OCI-M2 (cell line): ENCODE data around the gene MAML3.
"Not testable (repeated sequence)": the region's sequence is repeated elsewhere in the genome, so short reads cannot be mapped to it uniquely, and the experiment has no call there.

Source experiments
- DNase-seq: peaks from one replicate; lab custom pipeline; 2025; ENCODE audit not compliant: unreplicated experiment; lab: John Stamatoyannopoulos, UW

Gene MAML3

GRCh38 chr4:139969635-139970266, 184.2 kb downstream of the MAML3 start:
- DNase-seq: no peak

GRCh38 chr4:139968831-139969230, 185.2 kb downstream of the MAML3 start:
- DNase-seq: no peak

- no peak for DNase-seq
Measured at GRCh38 chr4:139966383-139966782, 187.6 kb downstream of the MAML3 start.

- DNase-seq: no peak
Measured at GRCh38 chr4:139965789-139966188, 188.2 kb downstream of the MAML3 start.

GRCh38 chr4:139963708-139964107, 190.3 kb downstream of the MAML3 start:
- no peak for DNase-seq

- DNase-seq: no peak
Measured at GRCh38 chr4:139962130-139962684, 191.8 kb downstream of the MAML3 start.

- no peak for DNase-seq
Measured at GRCh38 chr4:139961344-139961946, 192.5 kb downstream of the MAML3 start.

- DNase-seq: no peak
Measured at GRCh38 chr4:139959396-139959795, 194.6 kb downstream of the MAML3 start.

GRCh38 chr4:139958739-139959098, 195.3 kb downstream of the MAML3 start:
- DNase-seq: no peak

- DNase-seq: no peak
Measured at GRCh38 chr4:139957986-139958738, 195.8 kb downstream of the MAML3 start.

GRCh38 chr4:139957065-139957464, 196.9 kb downstream of the MAML3 start:
- DNase-seq: no peak

GRCh38 chr4:139956507-139957017, 197.4 kb downstream of the MAML3 start:
- DNase-seq: no peak

- no peak for DNase-seq
Measured at GRCh38 chr4:139955600-139955999, 198.4 kb downstream of the MAML3 start.

GRCh38 chr4:139954512-139954911, 199.5 kb downstream of the MAML3 start:
- no peak for DNase-seq

GRCh38 chr4:139951021-139951420, 203.0 kb downstream of the MAML3 start:
- DNase-seq: no peak

GRCh38 chr4:139950568-139950967, 203.4 kb downstream of the MAML3 start:
- DNase-seq: no peak

GRCh38 chr4:139944916-139945315, 209.1 kb downstream of the MAML3 start:
- not testable (repeated sequence) for DNase-seq

GRCh38 chr4:139943277-139943676, 210.7 kb downstream of the MAML3 start:
- no peak for DNase-seq

GRCh38 chr4:139942241-139942640, 211.7 kb downstream of the MAML3 start:
- no peak for DNase-seq

- no peak for DNase-seq
Measured at GRCh38 chr4:139940600-139940999, 213.4 kb downstream of the MAML3 start.

GRCh38 chr4:139938414-139938813, 215.6 kb downstream of the MAML3 start:
- DNase-seq: no peak

- DNase-seq: no peak
Measured at GRCh38 chr4:139935911-139936310, 218.1 kb downstream of the MAML3 start.
